ENCODE results near the gene TGFB2. TPM values are rescaled to one million over a fixed set of nuclear protein-coding genes. Genes with fewer than 3 reads are reported as not detected.

Gene TGFB2
- total RNA-seq, 4 donors from 2014 or later: 4.9 to 43.2 (median 12.0) TPM

- Histone ChIP-seq H3K27me3 (no peaks in the 10 kb centered on the region), H3K27ac (no peak overlapping the region), H3K36me3 (no peaks in the 10 kb centered on the region), H3K9me3 (no peaks in the 10 kb centered on the region), H3K4me1 (peaks cover 0 to 6% of the 10 kb centered on the region in 2 donors), H3K4me3 (no peak overlapping the region)
- no peak for TF ChIP-seq CTCF (IDR thresholded peaks at IDR 0.05)
- TF ChIP-seq POLR2A (IDR thresholded peaks at IDR 0.05): no peak
- no peak for DNase-seq
- intact Hi-C loops (cut with DNase I; ENCODE audit: low total_unique reads): no loop called here
Observed at GRCh38 chr1:218382261-218382660, 37.1 kb downstream of the TGFB2 start.

GRCh38 chr1:218383051-218383450 lies 37.9 kb downstream of the TGFB2 start:
- no peak for TF ChIP-seq POLR2A (IDR thresholded peaks at IDR 0.05)
- DNase-seq: no peak
- Histone ChIP-seq H3K27me3 (no peaks in the 10 kb centered on the region), H3K36me3 (no peaks in the 10 kb centered on the region), H3K4me1 (peaks cover 0 to 6% of the 10 kb centered on the region in 2 donors), H3K9me3 (no peaks in the 10 kb centered on the region), H3K27ac (no peak overlapping the region), H3K4me3 (no peak overlapping the region)
- intact Hi-C loops (cut with DNase I; ENCODE audit: low total_unique reads): no loop called here

GRCh38 chr1:218383681-218384080 lies 38.5 kb downstream of the TGFB2 start:
- Histone ChIP-seq H3K4me3 (no peak overlapping the region), H3K36me3 (no peaks in the 10 kb centered on the region), H3K9me3 (no peaks in the 10 kb centered on the region), H3K27ac (no peak overlapping the region), H3K4me1 (peaks cover 0 to 6% of the 10 kb centered on the region in 2 donors), H3K27me3 (no peaks in the 10 kb centered on the region)
- intact Hi-C loops (cut with DNase I; ENCODE audit: low total_unique reads): no loop called here
- no peak for DNase-seq
- TF ChIP-seq POLR2A (IDR thresholded peaks at IDR 0.05) (no peak), CTCF (IDR thresholded peaks at IDR 0.05) (no peak)

- H3K27ac ChIP-seq: no peak overlapping the region
- no peak for DNase-seq
- no peak for TF ChIP-seq POLR2A (IDR thresholded peaks at IDR 0.05)
- TF ChIP-seq CTCF (IDR thresholded peaks at IDR 0.05): no peak
- no peak overlapping the region for H3K4me3 ChIP-seq
- intact Hi-C loops (cut with DNase I; ENCODE audit: low total_unique reads): no loop called here
- no peaks in the 10 kb centered on the region for H3K36me3 ChIP-seq
- no peaks in the 10 kb centered on the region for H3K27me3 ChIP-seq
- H3K4me1 ChIP-seq: peaks cover 0 to 6% of the 10 kb centered on the region in 2 donors
- no peaks in the 10 kb centered on the region for H3K9me3 ChIP-seq
Observed at GRCh38 chr1:218384581-218384993, 39.5 kb downstream of the TGFB2 start.

- Histone ChIP-seq H3K4me3 (no peak overlapping the region), H3K27ac (no peak overlapping the region), H3K27me3 (no peaks in the 10 kb centered on the region), H3K9me3 (no peaks in the 10 kb centered on the region), H3K4me1 (no peaks in the 10 kb centered on the region), H3K36me3 (no peaks in the 10 kb centered on the region)
- intact Hi-C loops (cut with DNase I; ENCODE audit: low total_unique reads): no loop called here
- no peak for DNase-seq
- no peak for TF ChIP-seq POLR2A (IDR thresholded peaks at IDR 0.05)
- no peak for TF ChIP-seq CTCF (IDR thresholded peaks at IDR 0.05)
Observed at GRCh38 chr1:218388591-218388990, 43.5 kb downstream of the TGFB2 start.

- TF ChIP-seq CTCF (IDR thresholded peaks at IDR 0.05) (no peak), POLR2A (IDR thresholded peaks at IDR 0.05) (no peak)
- intact Hi-C loops (cut with DNase I; ENCODE audit: low total_unique reads): no loop called here
- Histone ChIP-seq H3K27ac (no peak overlapping the region), H3K4me1 (no peaks in the 10 kb centered on the region), H3K27me3 (no peaks in the 10 kb centered on the region), H3K36me3 (no peaks in the 10 kb centered on the region), H3K9me3 (no peaks in the 10 kb centered on the region), H3K4me3 (no peak overlapping the region)
- DNase-seq: no peak
Observed at GRCh38 chr1:218390618-218391017, 45.5 kb downstream of the TGFB2 start.

Measured in uterus (tissue), 4 donors.